ENCODE results near the gene PDCD1LG2. TPM values are rescaled to one million over a fixed set of nuclear protein-coding genes. Genes with fewer than 3 reads are reported as not detected.
"Not testable (repeated sequence)": the region's sequence is repeated elsewhere in the genome, so short reads cannot be mapped to it uniquely, and the experiment has no call there.

The PDCD1LG2 gene
- polyA plus RNA-seq, 1 experiment, result 49.8 TPM

GRCh38 chr9:5579881-5580280, 69.5 kb downstream of the PDCD1LG2 start:
- no peaks in the 10 kb centered on the region for H3K27me3 ChIP-seq (ENCODE audit: control insufficient read depth, insufficient read depth, low read length)
- no peak for DNase-seq (ENCODE audit: low read depth)
- ChIA-PET CTCF (no interaction called here), POLR2A (no interaction called here)
- no peak for TF ChIP-seq CTCF (IDR thresholded peaks at IDR 0.05; ENCODE audit: insufficient read depth, low read depth, low read length)
- H3K36me3 ChIP-seq (ENCODE audit: control insufficient read depth, insufficient read depth, low read length), result no peaks in the 10 kb centered on the region
- no peak overlapping the region for H3K4me3 ChIP-seq (ENCODE audit: low read depth, low read length)

GRCh38 chr9:5580650-5581049, 70.3 kb downstream of the PDCD1LG2 start:
- H3K27me3 ChIP-seq (ENCODE audit: control insufficient read depth, insufficient read depth, low read length), result no peaks in the 10 kb centered on the region
- ChIA-PET CTCF (no interaction called here), POLR2A (no interaction called here)
- TF ChIP-seq CTCF (IDR thresholded peaks at IDR 0.05; ENCODE audit: insufficient read depth, low read depth, low read length), result no peak
- no peak for DNase-seq (ENCODE audit: low read depth)
- no peaks in the 10 kb centered on the region for H3K36me3 ChIP-seq (ENCODE audit: control insufficient read depth, insufficient read depth, low read length)
- H3K4me3 ChIP-seq (ENCODE audit: low read depth, low read length), result no peak overlapping the region

GRCh38 chr9:5581706-5582105, 71.4 kb downstream of the PDCD1LG2 start:
- DNase-seq (ENCODE audit: low read depth); CTCF ChIA-PET; H3K4me3 ChIP-seq (ENCODE audit: low read depth, low read length); H3K36me3 ChIP-seq (ENCODE audit: control insufficient read depth, insufficient read depth, low read length); H3K27me3 ChIP-seq (ENCODE audit: control insufficient read depth, insufficient read depth, low read length); POLR2A ChIA-PET: not testable (repeated sequence)

- no peaks in the 10 kb centered on the region for H3K27me3 ChIP-seq (ENCODE audit: control insufficient read depth, insufficient read depth, low read length)
- TF ChIP-seq CTCF (IDR thresholded peaks at IDR 0.05; ENCODE audit: insufficient read depth, low read depth, low read length), result no peak
- DNase-seq (ENCODE audit: low read depth), result no peak
- ChIA-PET CTCF (interaction anchor here (0.9 to 1.5 kb wide), 3 partner anchors 18 to 396 kb away, joined by 3 to 7 read pairs (median 6); partner anchors contain the start of gene CD274), POLR2A (interaction anchor here (0.5 to 0.6 kb wide), 2 partner anchors 122 to 1158 kb away, joined by 3 to 10 read pairs; no protein-coding TSS in a partner anchor)
- no peak overlapping the region for H3K4me3 ChIP-seq (ENCODE audit: low read depth, low read length)
- no peaks in the 10 kb centered on the region for H3K36me3 ChIP-seq (ENCODE audit: control insufficient read depth, insufficient read depth, low read length)
Measured at GRCh38 chr9:5582835-5583195, 72.5 kb downstream of the PDCD1LG2 start.

- ChIA-PET CTCF (interaction anchor here (1.2 to 4.0 kb wide), 8 partner anchors 14 to 400 kb away, joined by 4 to 23 read pairs (median 5); partner anchors contain the start of genes CD274 and PDCD1LG2), POLR2A (no interaction called here)
- H3K4me3 ChIP-seq (ENCODE audit: low read depth, low read length), result no peak overlapping the region
- peak; percentile 59 for DNase-seq (ENCODE audit: low read depth)
- H3K36me3 ChIP-seq (ENCODE audit: control insufficient read depth, insufficient read depth, low read length), result no peaks in the 10 kb centered on the region
- no peak for TF ChIP-seq CTCF (IDR thresholded peaks at IDR 0.05; ENCODE audit: insufficient read depth, low read depth, low read length)
- no peaks in the 10 kb centered on the region for H3K27me3 ChIP-seq (ENCODE audit: control insufficient read depth, insufficient read depth, low read length)
Measured at GRCh38 chr9:5586391-5586802, 76.1 kb downstream of the PDCD1LG2 start.

GRCh38 chr9:5587024-5587423, 76.7 kb downstream of the PDCD1LG2 start:
- POLR2A ChIA-PET, result no interaction called here
- Histone ChIP-seq H3K36me3 (ENCODE audit: control insufficient read depth, insufficient read depth, low read length) (no peaks in the 10 kb centered on the region), H3K27me3 (ENCODE audit: control insufficient read depth, insufficient read depth, low read length) (no peaks in the 10 kb centered on the region), H3K4me3 (ENCODE audit: low read depth, low read length) (no peak overlapping the region)
- CTCF ChIA-PET, result interaction anchor here (0.8 to 4.0 kb wide), 13 partner anchors 9 to 401 kb away, joined by 3 to 32 read pairs (median 5); partner anchors contain the start of genes CD274, INSL6 and PDCD1LG2
- TF ChIP-seq CTCF (IDR thresholded peaks at IDR 0.05; ENCODE audit: insufficient read depth, low read depth, low read length), result no peak
- no peak for DNase-seq (ENCODE audit: low read depth)

Data from BJ (cell line).